ENCODE data around the gene TES.
A peak's percentile ranks its signal among the peaks of the same experiment; 100 is the strongest.
"Not testable (repeated sequence)": the region's sequence is repeated elsewhere in the genome, so short reads cannot be mapped to it uniquely, and the experiment has no call there.

Gene TES

GRCh38 chr7:116173051-116174028 lies 37.0 kb upstream of the TES start:
- no peak overlapping the region for H3K14ac ChIP-seq (ENCODE audit: low read length)
- H2BK120ac ChIP-seq (ENCODE audit: low read depth, low read length) = no peak overlapping the region
- H2BK5ac ChIP-seq (ENCODE audit: low read length) = no peak overlapping the region
- peaks cover 0 to 2% of the 10 kb centered on the region in 2 donors for H3K4me1 ChIP-seq (ENCODE audit: control insufficient read depth in 2 of 2, insufficient read depth in 1 of 2, low read depth in 1 of 2, low read length in 2 of 2)
- WGBS, 2 donors (ENCODE audit: extremely low coverage in 2 of 2, insufficient read length in 2 of 2, insufficient replicate concordance in 1 of 2) = 100% methylated on average over 1 of the region's 8 CpGs; no CpG with 5 or more reads in 1 of the 2 donors
- peaks cover 0 to 5% of the 10 kb centered on the region in 2 donors for H3K9me3 ChIP-seq (replicated peaks in 1 of 2; ENCODE audit: control insufficient read depth in 2 of 2, insufficient read depth in 1 of 2, low read depth in 1 of 2, low read length in 2 of 2)
- H3K4me2 ChIP-seq (ENCODE audit: insufficient read depth, low read length, poor library complexity, severe bottlenecking) = no peak overlapping the region
- H3K4ac ChIP-seq (ENCODE audit: low read length) = no peak overlapping the region
- H3K18ac ChIP-seq (ENCODE audit: low read length) = no peak overlapping the region
- H4K8ac ChIP-seq (ENCODE audit: low read depth, low read length) = no peak overlapping the region
- H3K79me1 ChIP-seq (ENCODE audit: low read depth, low read length) = no peaks in the 10 kb centered on the region
- H2AK5ac ChIP-seq (ENCODE audit: low read depth, low read length) = no peak overlapping the region
- H2AFZ ChIP-seq (ENCODE audit: low read length) = no peak overlapping the region
- H3K27ac ChIP-seq (replicated peaks; ENCODE audit: low read length) = no peak overlapping the region
- no peak overlapping the region for H3K23ac ChIP-seq (ENCODE audit: low read depth, low read length, poor library complexity)
- DNase-seq (ENCODE audit: low spot score) = peak; percentile 18
- H3K36me3 ChIP-seq (replicated peaks in 1 of 2; ENCODE audit: control insufficient read depth in 2 of 2, insufficient read depth in 2 of 2, low read length in 2 of 2) = no peaks in the 10 kb centered on the region
- H4K91ac ChIP-seq (ENCODE audit: low read depth, low read length, poor library complexity) = no peak overlapping the region
- H3K27me3 ChIP-seq (ENCODE audit: control insufficient read depth in 3 of 3, insufficient read depth in 3 of 3, low read depth in 1 of 3, low read length in 3 of 3) = peaks cover 0 to 29% (median 0%) of the 10 kb centered on the region in 3 experiments
- no peak overlapping the region for H3K9ac ChIP-seq (ENCODE audit: low read depth, low read length, poor library complexity)
- no peak overlapping the region for H2BK15ac ChIP-seq (ENCODE audit: low read length)
- H3K4me3 ChIP-seq (ENCODE audit: low read length in 2 of 2) = no peak overlapping the region
- H2BK12ac ChIP-seq (ENCODE audit: low read length) = no peak overlapping the region

DNA sequence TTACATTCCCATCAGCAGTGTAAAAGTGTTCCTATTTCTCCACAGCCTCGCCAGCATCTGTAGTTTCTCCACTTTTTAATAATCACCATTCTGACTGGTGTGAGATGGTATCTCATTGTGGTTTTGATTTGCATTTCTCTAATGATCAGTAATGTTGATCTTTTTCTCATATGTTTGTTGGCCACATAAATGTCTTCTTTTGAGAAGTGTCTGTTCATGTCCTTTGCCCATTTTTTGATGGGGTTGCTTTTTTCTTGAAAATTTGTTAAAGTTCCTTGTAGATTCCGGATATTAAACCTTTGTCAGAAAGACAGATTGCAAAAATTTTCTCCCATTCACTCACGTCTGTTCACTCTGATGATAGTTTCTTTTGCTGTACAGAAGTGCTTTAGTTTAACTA lies 35.2 kb upstream of the TES start:
- H3K27ac ChIP-seq (replicated peaks; ENCODE audit: low read length); H2BK120ac ChIP-seq (ENCODE audit: low read depth, low read length); H2BK15ac ChIP-seq (ENCODE audit: low read length); H3K4me3 ChIP-seq (ENCODE audit: low read length in 2 of 2); H2BK5ac ChIP-seq (ENCODE audit: low read length); H3K18ac ChIP-seq (ENCODE audit: low read length); H3K4ac ChIP-seq (ENCODE audit: low read length); H2BK12ac ChIP-seq (ENCODE audit: low read length); H3K9me3 ChIP-seq (replicated peaks in 1 of 2; ENCODE audit: control insufficient read depth in 2 of 2, insufficient read depth in 1 of 2, low read depth in 1 of 2, low read length in 2 of 2); H3K23ac ChIP-seq (ENCODE audit: low read depth, low read length, poor library complexity); H2AK5ac ChIP-seq (ENCODE audit: low read depth, low read length); H3K36me3 ChIP-seq (replicated peaks in 1 of 2; ENCODE audit: control insufficient read depth in 2 of 2, insufficient read depth in 2 of 2, low read length in 2 of 2); H4K91ac ChIP-seq (ENCODE audit: low read depth, low read length, poor library complexity); H3K79me1 ChIP-seq (ENCODE audit: low read depth, low read length); H2AFZ ChIP-seq (ENCODE audit: low read length); H4K8ac ChIP-seq (ENCODE audit: low read depth, low read length); H3K4me1 ChIP-seq (ENCODE audit: control insufficient read depth in 2 of 2, insufficient read depth in 1 of 2, low read depth in 1 of 2, low read length in 2 of 2); DNase-seq (ENCODE audit: low spot score); H3K9ac ChIP-seq (ENCODE audit: low read depth, low read length, poor library complexity); H3K4me2 ChIP-seq (ENCODE audit: insufficient read depth, low read length, poor library complexity, severe bottlenecking); H3K14ac ChIP-seq (ENCODE audit: low read length): not testable (repeated sequence)
- peaks cover 0 to 25% (median 0%) of the 10 kb centered on the region in 3 experiments for H3K27me3 ChIP-seq (ENCODE audit: control insufficient read depth in 3 of 3, insufficient read depth in 3 of 3, low read depth in 1 of 3, low read length in 3 of 3)
- no CpG with 5 or more reads among the region's 3 CpGs for WGBS, 2 donors (ENCODE audit: extremely low coverage in 2 of 2, insufficient read length in 2 of 2, insufficient replicate concordance in 1 of 2)

DNA sequence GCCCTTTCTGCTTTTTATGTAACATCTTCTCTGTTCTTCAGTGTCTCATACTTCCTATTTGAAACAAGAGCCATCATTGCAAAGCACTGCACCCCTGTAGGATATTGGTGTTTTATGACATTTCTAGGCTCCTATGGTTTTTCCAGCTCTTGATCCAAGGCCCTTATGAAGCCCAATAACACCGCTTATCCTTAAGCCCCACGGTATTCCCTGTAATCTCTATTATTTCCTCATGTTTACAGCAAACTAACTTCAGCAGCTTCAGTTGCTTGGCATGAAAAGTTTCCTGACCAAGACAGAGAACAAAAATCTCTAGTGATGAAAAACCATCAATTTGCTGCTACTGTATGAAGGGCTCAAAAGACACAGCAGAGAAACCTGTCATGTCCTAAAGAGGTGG lies 34.1 kb upstream of the TES start:
- Histone ChIP-seq H3K4me2 (ENCODE audit: insufficient read depth, low read length, poor library complexity, severe bottlenecking) (no peak overlapping the region), H3K9ac (ENCODE audit: low read depth, low read length, poor library complexity) (no peak overlapping the region), H4K91ac (ENCODE audit: low read depth, low read length, poor library complexity) (no peak overlapping the region)

GRCh38 chr7:116177009-116177408 lies 33.3 kb upstream of the TES start:
- Histone ChIP-seq H2AK5ac (ENCODE audit: low read depth, low read length) (no peak overlapping the region), H3K14ac (ENCODE audit: low read length) (no peak overlapping the region), H3K9ac (ENCODE audit: low read depth, low read length, poor library complexity) (no peak overlapping the region), H3K18ac (ENCODE audit: low read length) (no peak overlapping the region), H3K23ac (ENCODE audit: low read depth, low read length, poor library complexity) (no peak overlapping the region), H3K27me3 (ENCODE audit: control insufficient read depth in 3 of 3, insufficient read depth in 3 of 3, low read depth in 1 of 3, low read length in 3 of 3) (peaks cover 0 to 11% (median 0%) of the 10 kb centered on the region in 3 experiments), H2AFZ (ENCODE audit: low read length) (no peak overlapping the region), H3K36me3 (replicated peaks in 1 of 2; ENCODE audit: control insufficient read depth in 2 of 2, insufficient read depth in 2 of 2, low read length in 2 of 2) (no peaks in the 10 kb centered on the region), H2BK12ac (ENCODE audit: low read length) (no peak overlapping the region), H4K91ac (ENCODE audit: low read depth, low read length, poor library complexity) (no peak overlapping the region), H3K4me1 (ENCODE audit: control insufficient read depth in 2 of 2, insufficient read depth in 1 of 2, low read depth in 1 of 2, low read length in 2 of 2) (peaks cover 0 to 2% of the 10 kb centered on the region in 2 donors), H3K27ac (replicated peaks; ENCODE audit: low read length) (no peak overlapping the region), H2BK120ac (ENCODE audit: low read depth, low read length) (no peak overlapping the region), H3K4me3 (ENCODE audit: low read length in 2 of 2) (no peak overlapping the region), H2BK15ac (ENCODE audit: low read length) (no peak overlapping the region), H3K9me3 (replicated peaks in 1 of 2; ENCODE audit: control insufficient read depth in 2 of 2, insufficient read depth in 1 of 2, low read depth in 1 of 2, low read length in 2 of 2) (peaks cover 0 to 5% of the 10 kb centered on the region in 2 donors), H2BK5ac (ENCODE audit: low read length) (no peak overlapping the region), H3K4ac (ENCODE audit: low read length) (no peak overlapping the region), H3K4me2 (ENCODE audit: insufficient read depth, low read length, poor library complexity, severe bottlenecking) (no peak overlapping the region), H4K8ac (ENCODE audit: low read depth, low read length) (no peak overlapping the region), H3K79me1 (ENCODE audit: low read depth, low read length) (no peaks in the 10 kb centered on the region)
- WGBS, 2 donors (ENCODE audit: extremely low coverage in 2 of 2, insufficient read length in 2 of 2, insufficient replicate concordance in 1 of 2) = no CpG with 5 or more reads among the region's 3 CpGs
- no peak for DNase-seq (ENCODE audit: low spot score)

More for the DNA sequence above, 34.1 kb upstream of the TES start:
- Histone ChIP-seq H2AFZ (ENCODE audit: low read length) (no peak overlapping the region), H3K9me3 (replicated peaks in 1 of 2; ENCODE audit: control insufficient read depth in 2 of 2, insufficient read depth in 1 of 2, low read depth in 1 of 2, low read length in 2 of 2) (peaks cover 0 to 5% of the 10 kb centered on the region in 2 donors), H3K79me1 (ENCODE audit: low read depth, low read length) (no peaks in the 10 kb centered on the region), H2BK12ac (ENCODE audit: low read length) (no peak overlapping the region), H3K27me3 (ENCODE audit: control insufficient read depth in 3 of 3, insufficient read depth in 3 of 3, low read depth in 1 of 3, low read length in 3 of 3) (peaks cover 0 to 14% (median 0%) of the 10 kb centered on the region in 3 experiments), H2BK15ac (ENCODE audit: low read length) (no peak overlapping the region), H3K4ac (ENCODE audit: low read length) (no peak overlapping the region), H2BK5ac (ENCODE audit: low read length) (no peak overlapping the region), H3K14ac (ENCODE audit: low read length) (no peak overlapping the region), H3K4me1 (ENCODE audit: control insufficient read depth in 2 of 2, insufficient read depth in 1 of 2, low read depth in 1 of 2, low read length in 2 of 2) (peaks cover 0 to 2% of the 10 kb centered on the region in 2 donors), H3K4me3 (ENCODE audit: low read length in 2 of 2) (no peak overlapping the region), H3K36me3 (replicated peaks in 1 of 2; ENCODE audit: control insufficient read depth in 2 of 2, insufficient read depth in 2 of 2, low read length in 2 of 2) (no peaks in the 10 kb centered on the region), H3K27ac (replicated peaks; ENCODE audit: low read length) (no peak overlapping the region), H3K18ac (ENCODE audit: low read length) (no peak overlapping the region), H2BK120ac (ENCODE audit: low read depth, low read length) (no peak overlapping the region), H4K8ac (ENCODE audit: low read depth, low read length) (no peak overlapping the region), H3K23ac (ENCODE audit: low read depth, low read length, poor library complexity) (no peak overlapping the region), H2AK5ac (ENCODE audit: low read depth, low read length) (no peak overlapping the region)
- WGBS, 2 donors (ENCODE audit: extremely low coverage in 2 of 2, insufficient read length in 2 of 2, insufficient replicate concordance in 1 of 2) = no CpG with 5 or more reads among the region's 2 CpGs
- no peak for DNase-seq (ENCODE audit: low spot score)

Data from neuronal stem cell (in vitro differentiated cells).